Keratinocyte (primary cell): ENCODE data around the gene ANKMY1.

Experiments used
- CTCF ChIP-seq, 3 experiments: IDR thresholded peaks in 1 of 3; conservative IDR thresholded peaks in 1 of 3; optimal IDR thresholded peaks in 1 of 3; 2 replicates in 2 of 3; 3 replicates in 1 of 3; pipeline versions ENCODE3 to v1.5.1; 2011; ENCODE audit warnings: low read length in 3 of 3, mild to moderate bottlenecking in 3 of 3, moderate library complexity in 2 of 3, control low read depth in 1 of 3, inconsistent platforms in 1 of 3; ENCODE audit not compliant: insufficient read depth in 2 of 3; ENCODE audit errors: extremely low read depth in 1 of 3
- EZH2 ChIP-seq: IDR thresholded peaks from one replicate; pipeline ENCODE4 v1.6.1; 2012; ENCODE audit warnings: inconsistent platforms, mild to moderate bottlenecking, low read length, moderate library complexity

DNA sequence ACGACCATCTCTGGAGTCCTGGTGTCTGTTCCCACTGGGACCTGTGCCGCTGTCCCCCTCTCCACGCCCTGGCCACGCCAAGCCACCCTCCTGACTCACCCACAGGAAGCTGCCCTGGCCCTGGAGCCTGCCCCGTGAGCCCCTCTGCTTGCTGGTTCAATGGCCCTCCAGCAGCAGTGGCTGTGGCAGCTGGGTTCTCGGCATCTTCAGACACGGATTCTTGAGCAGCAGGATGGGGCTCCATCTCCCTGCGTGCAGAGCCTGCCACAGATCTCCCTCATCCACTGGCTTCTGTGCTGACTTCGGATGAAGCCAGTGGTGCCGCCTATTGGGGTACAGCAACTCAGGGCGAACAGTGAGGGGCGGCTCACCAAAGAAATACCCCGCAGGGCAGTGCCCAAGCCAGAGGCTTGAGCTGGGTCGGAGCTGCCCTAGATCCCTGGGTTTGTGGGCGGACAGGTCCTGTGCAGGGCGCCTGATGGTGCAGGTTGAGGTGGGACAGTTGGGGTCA, 42.7 kb upstream of the ANKMY1 start:
- no peak for TF ChIP-seq CTCF (optimal IDR thresholded peaks at IDR 0.05 in 1 of 3, IDR thresholded peaks at IDR 0.05 in 1 of 3, conservative IDR thresholded peaks at IDR 0.05 in 1 of 3; ENCODE audit: extremely low read depth in 1 of 3, insufficient read depth in 2 of 3, low read length in 3 of 3)
- TF ChIP-seq EZH2: no peak
